ENCODE data around the gene C7orf25. TPM values are rescaled to one million over a fixed set of nuclear protein-coding genes. Genes with fewer than 3 reads are reported as not detected.
A peak's percentile ranks its signal among the peaks of the same experiment; 100 is the strongest.

Gene C7orf25
- total and polyA plus RNA-seq, 2 of the 13 experiments (the other 11 are each of a cell fraction or from before 2014, with no cell fraction given), result 0.37 to 1.3 TPM

DNA sequence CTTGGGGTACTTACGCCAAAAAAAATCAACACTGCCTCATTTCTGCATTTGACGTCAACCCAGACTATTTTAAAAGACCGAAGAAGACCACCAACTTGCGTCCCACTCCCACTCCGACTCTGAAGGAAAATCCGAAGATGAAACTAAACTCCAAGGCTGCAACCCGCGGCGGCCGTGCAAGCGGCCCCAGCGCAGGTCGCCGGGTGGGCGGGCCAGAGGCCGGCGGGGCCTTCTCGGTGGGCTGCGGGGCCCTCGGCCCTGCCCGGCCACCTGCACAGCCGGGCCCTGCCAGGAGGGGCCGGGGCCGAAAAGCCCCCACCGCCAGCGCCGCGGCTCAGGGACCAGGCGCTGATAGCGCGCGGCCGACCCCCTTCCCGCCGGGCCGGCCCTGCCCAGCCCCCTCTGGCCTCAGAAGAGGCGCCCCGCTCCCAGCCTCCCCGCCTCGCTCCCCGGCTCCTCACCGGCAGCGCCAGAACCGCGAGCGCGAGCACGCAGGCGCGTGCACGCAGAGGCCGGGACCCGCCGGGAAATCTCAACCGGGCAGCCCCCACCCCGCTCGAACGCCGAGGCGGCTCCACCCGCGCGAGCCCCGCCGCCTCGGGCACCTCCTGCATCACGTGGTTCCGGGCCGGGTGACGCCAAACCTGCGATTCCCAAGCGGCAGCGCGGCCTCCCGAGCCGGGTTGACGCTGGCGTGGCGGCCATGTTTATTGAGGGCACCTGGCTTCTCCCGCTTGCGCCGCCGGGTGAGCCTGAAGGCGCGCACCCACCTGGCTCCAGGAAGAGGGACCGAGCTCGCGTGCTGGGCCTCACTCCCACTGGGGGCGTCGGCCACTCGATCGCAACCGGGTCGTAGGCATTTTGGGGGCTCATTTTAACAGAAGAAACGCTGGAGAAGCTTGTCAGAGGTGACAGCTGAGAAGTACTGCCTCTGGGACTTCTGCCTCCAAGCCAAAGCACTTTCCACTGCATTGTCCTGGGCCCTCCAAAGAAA lies at the start of gene C7orf25 (continued):
- TF ChIP-seq, protein P1, sequence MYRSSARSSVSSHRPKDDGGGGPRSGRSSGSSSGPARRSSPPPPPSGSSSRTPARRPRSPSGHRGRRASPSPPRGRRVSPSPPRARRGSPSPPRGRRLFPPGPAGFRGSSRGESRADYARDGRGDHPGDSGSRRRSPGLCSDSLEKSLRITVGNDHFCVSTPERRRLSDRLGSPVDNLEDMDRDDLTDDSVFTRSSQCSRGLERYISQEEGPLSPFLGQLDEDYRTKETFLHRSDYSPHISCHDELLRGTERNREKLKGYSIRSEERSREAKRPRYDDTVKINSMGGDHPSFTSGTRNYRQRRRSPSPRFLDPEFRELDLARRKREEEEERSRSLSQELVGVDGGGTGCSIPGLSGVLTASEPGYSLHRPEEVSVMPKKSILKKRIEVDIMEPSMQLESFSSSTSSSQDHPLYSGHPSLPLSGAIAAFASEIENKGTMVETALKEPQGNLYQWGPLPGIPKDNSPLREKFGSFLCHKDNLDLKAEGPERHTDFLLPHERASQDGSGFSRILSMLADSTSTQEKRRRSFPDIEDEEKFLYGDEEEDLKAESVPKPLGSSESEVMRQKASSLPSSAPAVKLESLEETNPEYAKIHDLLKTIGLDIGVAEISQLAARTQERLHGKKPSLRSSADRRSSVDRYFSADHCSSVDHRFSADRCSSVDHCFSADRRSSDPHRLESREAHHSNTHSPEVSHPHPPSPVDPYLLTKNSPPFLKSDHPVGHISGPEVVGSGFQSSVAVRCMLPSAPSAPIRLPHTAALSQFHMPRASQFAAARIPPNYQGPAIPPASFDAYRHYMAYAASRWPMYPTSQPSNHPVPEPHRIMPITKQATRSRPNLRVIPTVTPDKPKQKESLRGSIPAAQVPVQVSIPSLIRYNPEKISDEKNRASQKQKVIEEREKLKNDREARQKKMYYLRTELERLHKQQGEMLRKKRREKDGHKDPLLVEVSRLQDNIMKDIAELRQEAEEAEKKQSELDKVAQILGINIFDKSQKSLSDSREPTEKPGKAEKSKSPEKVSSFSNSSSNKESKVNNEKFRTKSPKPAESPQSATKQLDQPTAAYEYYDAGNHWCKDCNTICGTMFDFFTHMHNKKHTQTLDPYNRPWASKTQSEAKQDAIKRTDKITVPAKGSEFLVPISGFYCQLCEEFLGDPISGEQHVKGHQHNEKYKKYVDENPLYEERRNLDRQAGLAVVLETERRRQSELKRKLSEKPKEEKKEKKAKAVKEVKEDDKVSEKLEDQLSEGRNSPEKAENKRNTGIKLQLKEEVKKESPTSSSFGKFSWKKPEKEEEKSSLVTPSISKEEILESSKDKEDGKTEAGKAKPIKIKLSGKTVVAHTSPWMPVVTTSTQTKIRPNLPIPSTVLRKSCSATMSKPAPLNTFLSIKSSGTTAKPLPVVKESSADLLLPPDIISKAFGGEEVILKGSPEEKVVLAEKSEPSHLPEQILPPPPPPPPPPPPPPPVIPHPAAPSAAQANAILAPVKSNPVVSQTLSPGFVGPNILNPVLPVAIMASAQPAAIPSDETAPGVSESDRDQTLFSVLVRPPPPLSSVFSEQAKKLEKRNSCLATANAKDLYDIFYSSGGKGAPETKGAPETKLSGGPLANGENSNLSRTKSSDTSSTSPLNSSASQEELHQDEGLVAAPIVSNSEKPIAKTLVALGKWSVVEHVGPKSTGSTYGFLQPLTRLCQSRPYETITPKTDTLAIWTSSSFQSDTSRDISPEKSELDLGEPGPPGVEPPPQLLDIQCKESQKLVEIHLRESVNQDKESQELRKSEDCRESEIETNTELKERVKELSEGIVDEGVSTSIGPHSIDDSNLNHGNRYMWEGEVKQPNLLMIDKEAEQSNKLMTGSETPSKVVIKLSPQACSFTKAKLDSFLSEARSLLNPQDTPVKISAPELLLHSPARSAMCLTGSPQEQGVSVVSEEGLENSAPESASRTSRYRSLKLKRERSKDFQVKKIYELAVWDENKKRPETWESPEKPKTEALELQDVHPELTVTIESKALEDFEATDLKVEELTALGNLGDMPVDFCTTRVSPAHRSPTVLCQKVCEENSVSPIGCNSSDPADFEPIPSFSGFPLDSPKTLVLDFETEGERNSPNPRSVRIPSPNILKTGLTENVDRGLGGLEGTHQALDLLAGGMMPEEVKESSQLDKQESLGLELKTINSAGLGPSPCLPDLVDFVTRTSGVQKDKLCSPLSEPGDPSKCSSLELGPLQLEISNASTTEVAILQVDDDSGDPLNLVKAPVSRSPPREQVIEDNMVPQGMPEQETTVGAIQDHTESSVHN (CRISPR knock-in tag; IDR thresholded peaks at IDR 0.05), result no peak
- TF ChIP-seq, protein P2, sequence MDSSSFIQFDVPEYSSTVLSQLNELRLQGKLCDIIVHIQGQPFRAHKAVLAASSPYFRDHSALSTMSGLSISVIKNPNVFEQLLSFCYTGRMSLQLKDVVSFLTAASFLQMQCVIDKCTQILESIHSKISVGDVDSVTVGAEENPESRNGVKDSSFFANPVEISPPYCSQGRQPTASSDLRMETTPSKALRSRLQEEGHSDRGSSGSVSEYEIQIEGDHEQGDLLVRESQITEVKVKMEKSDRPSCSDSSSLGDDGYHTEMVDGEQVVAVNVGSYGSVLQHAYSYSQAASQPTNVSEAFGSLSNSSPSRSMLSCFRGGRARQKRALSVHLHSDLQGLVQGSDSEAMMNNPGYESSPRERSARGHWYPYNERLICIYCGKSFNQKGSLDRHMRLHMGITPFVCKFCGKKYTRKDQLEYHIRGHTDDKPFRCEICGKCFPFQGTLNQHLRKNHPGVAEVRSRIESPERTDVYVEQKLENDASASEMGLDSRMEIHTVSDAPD (CRISPR knock-in tag; IDR thresholded peaks at IDR 0.05), result peak; percentile 39; the same call in 1 of the 2 replicates
- TF ChIP-seq MTF2 (CRISPR knock-in tag; IDR thresholded peaks at IDR 0.05; ENCODE audit: borderline replicate concordance) (0 out of 2 replicates have a peak, but pooled peaks have one; percentile 66), ZNF343 (CRISPR knock-in tag; IDR thresholded peaks at IDR 0.05) (no peak), ZNF101 (CRISPR knock-in tag; IDR thresholded peaks at IDR 0.05; ENCODE audit: borderline replicate concordance, low read depth) (no peak)
- TF ChIP-seq, protein P3, sequence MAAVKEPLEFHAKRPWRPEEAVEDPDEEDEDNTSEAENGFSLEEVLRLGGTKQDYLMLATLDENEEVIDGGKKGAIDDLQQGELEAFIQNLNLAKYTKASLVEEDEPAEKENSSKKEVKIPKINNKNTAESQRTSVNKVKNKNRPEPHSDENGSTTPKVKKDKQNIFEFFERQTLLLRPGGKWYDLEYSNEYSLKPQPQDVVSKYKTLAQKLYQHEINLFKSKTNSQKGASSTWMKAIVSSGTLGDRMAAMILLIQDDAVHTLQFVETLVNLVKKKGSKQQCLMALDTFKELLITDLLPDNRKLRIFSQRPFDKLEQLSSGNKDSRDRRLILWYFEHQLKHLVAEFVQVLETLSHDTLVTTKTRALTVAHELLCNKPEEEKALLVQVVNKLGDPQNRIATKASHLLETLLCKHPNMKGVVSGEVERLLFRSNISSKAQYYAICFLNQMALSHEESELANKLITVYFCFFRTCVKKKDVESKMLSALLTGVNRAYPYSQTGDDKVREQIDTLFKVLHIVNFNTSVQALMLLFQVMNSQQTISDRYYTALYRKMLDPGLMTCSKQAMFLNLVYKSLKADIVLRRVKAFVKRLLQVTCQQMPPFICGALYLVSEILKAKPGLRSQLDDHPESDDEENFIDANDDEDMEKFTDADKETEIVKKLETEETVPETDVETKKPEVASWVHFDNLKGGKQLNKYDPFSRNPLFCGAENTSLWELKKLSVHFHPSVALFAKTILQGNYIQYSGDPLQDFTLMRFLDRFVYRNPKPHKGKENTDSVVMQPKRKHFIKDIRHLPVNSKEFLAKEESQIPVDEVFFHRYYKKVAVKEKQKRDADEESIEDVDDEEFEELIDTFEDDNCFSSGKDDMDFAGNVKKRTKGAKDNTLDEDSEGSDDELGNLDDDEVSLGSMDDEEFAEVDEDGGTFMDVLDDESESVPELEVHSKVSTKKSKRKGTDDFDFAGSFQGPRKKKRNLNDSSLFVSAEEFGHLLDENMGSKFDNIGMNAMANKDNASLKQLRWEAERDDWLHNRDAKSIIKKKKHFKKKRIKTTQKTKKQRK (IDR thresholded peaks at IDR 0.05; ENCODE audit: low read length), result no peak
- TF ChIP-seq, protein P4, sequence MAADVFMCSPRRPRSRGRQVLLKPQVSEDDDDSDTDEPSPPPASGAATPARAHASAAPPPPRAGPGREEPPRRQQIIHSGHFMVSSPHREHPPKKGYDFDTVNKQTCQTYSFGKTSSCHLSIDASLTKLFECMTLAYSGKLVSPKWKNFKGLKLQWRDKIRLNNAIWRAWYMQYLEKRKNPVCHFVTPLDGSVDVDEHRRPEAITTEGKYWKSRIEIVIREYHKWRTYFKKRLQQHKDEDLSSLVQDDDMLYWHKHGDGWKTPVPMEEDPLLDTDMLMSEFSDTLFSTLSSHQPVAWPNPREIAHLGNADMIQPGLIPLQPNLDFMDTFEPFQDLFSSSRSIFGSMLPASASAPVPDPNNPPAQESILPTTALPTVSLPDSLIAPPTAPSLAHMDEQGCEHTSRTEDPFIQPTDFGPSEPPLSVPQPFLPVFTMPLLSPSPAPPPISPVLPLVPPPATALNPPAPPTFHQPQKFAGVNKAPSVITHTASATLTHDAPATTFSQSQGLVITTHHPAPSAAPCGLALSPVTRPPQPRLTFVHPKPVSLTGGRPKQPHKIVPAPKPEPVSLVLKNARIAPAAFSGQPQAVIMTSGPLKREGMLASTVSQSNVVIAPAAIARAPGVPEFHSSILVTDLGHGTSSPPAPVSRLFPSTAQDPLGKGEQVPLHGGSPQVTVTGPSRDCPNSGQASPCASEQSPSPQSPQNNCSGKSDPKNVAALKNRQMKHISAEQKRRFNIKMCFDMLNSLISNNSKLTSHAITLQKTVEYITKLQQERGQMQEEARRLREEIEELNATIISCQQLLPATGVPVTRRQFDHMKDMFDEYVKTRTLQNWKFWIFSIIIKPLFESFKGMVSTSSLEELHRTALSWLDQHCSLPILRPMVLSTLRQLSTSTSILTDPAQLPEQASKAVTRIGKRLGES (CRISPR knock-in tag; IDR thresholded peaks at IDR 0.05; ENCODE audit: borderline replicate concordance), result 0 out of 2 replicates have a peak, but pooled peaks have one; percentile 68
